Measurements from ENCODE around the gene ZNF568. TPM values are rescaled to one million over a fixed set of nuclear protein-coding genes. Genes with fewer than 3 reads are reported as not detected.
A peak's percentile ranks its signal among the peaks of the same experiment; 100 is the strongest.

ZNF568 gene
- total RNA-seq, 1 donor from 2014 or later = 9.3 TPM

GRCh38 chr19:36997843-36998235 is 81.7 kb downstream of the ZNF568 start:
- peaks cover 37% of the 10 kb centered on the region for H3K36me3 Mint-ChIP-seq (ENCODE audit: unreplicated experiment)
- no peaks in the 10 kb centered on the region for H3K4me1 Mint-ChIP-seq (ENCODE audit: low read depth, unreplicated experiment)
- peaks cover 1% of the 10 kb centered on the region for H3K27me3 Mint-ChIP-seq (ENCODE audit: unreplicated experiment)
- no peak for TF ChIP-seq CTCF (IDR thresholded peaks at IDR 0.05; ENCODE audit: partially characterized antibody, unreplicated experiment)
- no peak for DNase-seq
- H3K4me3 Mint-ChIP-seq (ENCODE audit: unreplicated experiment) = no peak overlapping the region
- no peak overlapping the region for H3K27ac Mint-ChIP-seq (ENCODE audit: unreplicated experiment)
- peaks cover 11% of the 10 kb centered on the region for H3K9me3 Mint-ChIP-seq (ENCODE audit: unreplicated experiment)

- Mint-ChIP-seq H3K4me3 (ENCODE audit: unreplicated experiment) (no peak overlapping the region), H3K9me3 (ENCODE audit: unreplicated experiment) (peaks cover 10% of the 10 kb centered on the region), H3K4me1 (ENCODE audit: low read depth, unreplicated experiment) (no peaks in the 10 kb centered on the region), H3K36me3 (ENCODE audit: unreplicated experiment) (peaks cover 23% of the 10 kb centered on the region), H3K27me3 (ENCODE audit: unreplicated experiment) (peaks cover under 1% of the 10 kb centered on the region), H3K27ac (ENCODE audit: unreplicated experiment) (no peak overlapping the region)
- no peak for DNase-seq
- TF ChIP-seq CTCF (IDR thresholded peaks at IDR 0.05; ENCODE audit: partially characterized antibody, unreplicated experiment) = no peak
These were observed 83.2 kb downstream of the ZNF568 start for GRCh38 chr19:36999313-36999712.

GRCh38 chr19:37007587-37008220 is 91.6 kb downstream of the ZNF568 start:
- Mint-ChIP-seq H3K9me3 (ENCODE audit: unreplicated experiment) (peaks cover 17% of the 10 kb centered on the region), H3K27ac (ENCODE audit: unreplicated experiment) (no peak overlapping the region), H3K36me3 (ENCODE audit: unreplicated experiment) (peaks cover 8% of the 10 kb centered on the region), H3K27me3 (ENCODE audit: unreplicated experiment) (peaks cover 10% of the 10 kb centered on the region), H3K4me1 (ENCODE audit: low read depth, unreplicated experiment) (no peaks in the 10 kb centered on the region), H3K4me3 (ENCODE audit: unreplicated experiment) (no peak overlapping the region)
- peak; percentile 50 for DNase-seq
- TF ChIP-seq CTCF (IDR thresholded peaks at IDR 0.05; ENCODE audit: partially characterized antibody, unreplicated experiment) = no peak

GRCh38 chr19:37009871-37010270 is 93.7 kb downstream of the ZNF568 start:
- H3K36me3 Mint-ChIP-seq (ENCODE audit: unreplicated experiment) = peaks cover 10% of the 10 kb centered on the region

More at GRCh38 chr19:37009871-37010270, 93.7 kb downstream of the ZNF568 start:
- Mint-ChIP-seq H3K4me1 (ENCODE audit: low read depth, unreplicated experiment) (no peaks in the 10 kb centered on the region), H3K27me3 (ENCODE audit: unreplicated experiment) (peaks cover 12% of the 10 kb centered on the region), H3K9me3 (ENCODE audit: unreplicated experiment) (peaks cover 26% of the 10 kb centered on the region), H3K27ac (ENCODE audit: unreplicated experiment) (no peak overlapping the region), H3K4me3 (ENCODE audit: unreplicated experiment) (no peak overlapping the region)
- TF ChIP-seq CTCF (IDR thresholded peaks at IDR 0.05; ENCODE audit: partially characterized antibody, unreplicated experiment) = no peak
- DNase-seq = no peak
